Kidney epithelial cell (primary cell): ENCODE results near the gene ARPP21. TPM values are rescaled to one million over a fixed set of nuclear protein-coding genes. Genes with fewer than 3 reads are reported as not detected.

Source experiments
- DNase-seq: peaks from one replicate; pipeline ENCODE4 v3.0.0-alpha.2; 2010; ENCODE audit warnings: low read depth
- H3K27me3 ChIP-seq: 2 replicates; pipeline ENCODE4 v1.6.0; 2011; ENCODE audit warnings: low read length; ENCODE audit not compliant: control insufficient read depth, insufficient read depth
- H3K36me3 ChIP-seq: 2 replicates; pipeline ENCODE4 v1.5.1; 2011; ENCODE audit warnings: low read length; ENCODE audit not compliant: control insufficient read depth, insufficient read depth
- H3K4me3 ChIP-seq: 2 replicates; pipeline ENCODE4 v1.5.1; 2011; ENCODE audit warnings: low read depth, mild to moderate bottlenecking, control low read depth, low read length
- total RNA-seq: library from RNA; depleted of rRNA; stranded (reverse); fragments of >200 nt; gene quantifications from 2 replicates; pipeline ENCODE4 v1.2.3, GENCODE V29; 2015
- TF ChIP-seq, protein P1 (sequence below): IDR thresholded peaks from 2 replicates; pipeline ENCODE4 v1.5.1; 2011; ENCODE audit warnings: mild to moderate bottlenecking, moderate library complexity, low read length, control low read depth, inconsistent platforms; ENCODE audit not compliant: insufficient read depth, poor library complexity, severe bottlenecking

The ARPP21 gene
- total RNA-seq, 1 donor from 2014 or later, result 0.71 TPM

DNA sequence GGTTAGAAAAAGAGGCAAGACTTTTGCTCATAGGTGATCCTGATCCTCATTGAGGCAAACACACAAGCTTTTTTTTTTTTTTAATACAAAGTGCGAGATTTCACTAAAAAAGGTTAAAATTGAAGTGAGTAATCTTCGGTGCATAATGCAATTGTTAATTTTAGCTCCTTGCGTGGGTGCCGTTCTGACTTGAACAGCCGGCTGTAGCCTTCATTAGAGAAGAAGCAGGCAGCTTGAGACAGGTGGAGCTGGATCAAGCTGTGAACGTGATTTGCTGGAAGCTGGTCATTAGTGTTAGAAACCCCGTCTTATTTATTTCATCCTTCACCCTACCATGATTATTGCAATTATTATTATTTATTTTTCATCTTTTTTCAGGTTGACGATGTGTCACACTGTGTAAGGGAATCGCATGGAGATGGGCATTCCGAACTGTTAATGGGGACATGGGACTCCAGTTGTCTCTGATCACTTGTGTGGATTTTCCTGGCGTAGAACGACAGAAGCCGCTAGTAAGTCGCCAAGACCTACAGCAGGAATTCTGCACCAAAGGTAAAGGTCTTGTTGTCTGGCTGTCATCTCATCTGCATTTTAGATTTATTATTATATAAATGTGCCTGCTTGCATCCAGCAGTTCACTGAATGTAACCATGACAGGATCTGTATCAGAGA lies 40.2 kb downstream of the ARPP21 start:
- DNase-seq, result no peak
- Histone ChIP-seq H3K36me3 (no peaks in the 10 kb centered on the region), H3K27me3 (no peaks in the 10 kb centered on the region), H3K4me3 (no peak overlapping the region)
- TF ChIP-seq, protein P1, sequence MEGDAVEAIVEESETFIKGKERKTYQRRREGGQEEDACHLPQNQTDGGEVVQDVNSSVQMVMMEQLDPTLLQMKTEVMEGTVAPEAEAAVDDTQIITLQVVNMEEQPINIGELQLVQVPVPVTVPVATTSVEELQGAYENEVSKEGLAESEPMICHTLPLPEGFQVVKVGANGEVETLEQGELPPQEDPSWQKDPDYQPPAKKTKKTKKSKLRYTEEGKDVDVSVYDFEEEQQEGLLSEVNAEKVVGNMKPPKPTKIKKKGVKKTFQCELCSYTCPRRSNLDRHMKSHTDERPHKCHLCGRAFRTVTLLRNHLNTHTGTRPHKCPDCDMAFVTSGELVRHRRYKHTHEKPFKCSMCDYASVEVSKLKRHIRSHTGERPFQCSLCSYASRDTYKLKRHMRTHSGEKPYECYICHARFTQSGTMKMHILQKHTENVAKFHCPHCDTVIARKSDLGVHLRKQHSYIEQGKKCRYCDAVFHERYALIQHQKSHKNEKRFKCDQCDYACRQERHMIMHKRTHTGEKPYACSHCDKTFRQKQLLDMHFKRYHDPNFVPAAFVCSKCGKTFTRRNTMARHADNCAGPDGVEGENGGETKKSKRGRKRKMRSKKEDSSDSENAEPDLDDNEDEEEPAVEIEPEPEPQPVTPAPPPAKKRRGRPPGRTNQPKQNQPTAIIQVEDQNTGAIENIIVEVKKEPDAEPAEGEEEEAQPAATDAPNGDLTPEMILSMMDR, result no peak

GRCh38 chr3:35680866-35681650 lies 41.7 kb downstream of the ARPP21 start:
- Histone ChIP-seq H3K4me3 (no peak overlapping the region), H3K36me3 (no peaks in the 10 kb centered on the region), H3K27me3 (no peaks in the 10 kb centered on the region)
- no peak for DNase-seq
- TF ChIP-seq, protein P1, result no peak

DNA sequence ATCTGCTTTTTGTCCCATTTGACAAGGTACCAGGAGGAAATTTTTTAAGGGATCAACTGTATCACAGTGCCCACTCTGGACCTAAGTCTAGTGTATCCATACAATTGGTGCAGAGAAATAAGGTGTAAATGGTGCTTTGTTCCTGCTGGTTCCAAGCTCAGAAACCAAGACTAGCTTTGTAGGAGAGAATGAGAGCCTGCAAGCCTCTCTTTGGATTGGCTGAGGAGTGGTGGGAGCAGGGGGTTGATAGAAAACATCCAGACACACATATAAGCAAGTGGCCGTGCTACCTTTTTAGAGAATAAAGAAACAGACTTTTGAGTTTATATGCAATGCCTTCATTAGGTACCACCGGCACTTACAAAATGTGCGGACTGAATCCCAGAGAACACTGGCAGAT lies 45.8 kb downstream of the ARPP21 start:
- H3K27me3 ChIP-seq, result no peaks in the 10 kb centered on the region
- no peaks in the 10 kb centered on the region for H3K36me3 ChIP-seq
- no peak for DNase-seq
- TF ChIP-seq, protein P1, result no peak
- H3K4me3 ChIP-seq, result no peak overlapping the region

GRCh38 chr3:35688826-35689225 lies 49.5 kb downstream of the ARPP21 start:
- TF ChIP-seq, protein P1, result no peak
- no peak for DNase-seq
- H3K4me3 ChIP-seq, result no peak overlapping the region
- H3K36me3 ChIP-seq, result no peaks in the 10 kb centered on the region
- H3K27me3 ChIP-seq, result no peaks in the 10 kb centered on the region

DNA sequence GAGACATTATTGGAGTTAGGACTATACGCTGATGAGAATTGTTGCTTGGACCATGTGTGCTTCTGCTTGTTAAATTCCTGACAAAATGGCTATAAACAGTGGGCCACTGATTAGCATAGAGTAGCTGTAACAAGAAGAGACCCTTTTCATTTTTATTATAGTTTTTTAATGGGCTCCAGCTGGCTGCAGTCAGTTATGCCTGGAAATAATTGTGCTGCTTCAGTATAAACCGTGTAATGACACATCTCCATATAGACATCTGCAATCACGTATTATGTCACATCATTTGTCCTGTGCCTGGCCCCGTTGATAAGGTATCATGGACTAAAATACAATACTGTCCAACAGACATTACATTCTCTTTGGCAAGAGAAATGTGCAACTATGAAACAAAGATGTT lies 50.9 kb downstream of the ARPP21 start:
- TF ChIP-seq, protein P1, result no peak
- H3K27me3 ChIP-seq, result no peaks in the 10 kb centered on the region

More for the DNA sequence above, 50.9 kb downstream of the ARPP21 start:
- Histone ChIP-seq H3K36me3 (no peaks in the 10 kb centered on the region), H3K4me3 (no peak overlapping the region)
- no peak for DNase-seq
